Fibroblast of villous mesenchyme (primary cell): ENCODE data around the gene DUSP7. TPM values are rescaled to one million over a fixed set of nuclear protein-coding genes. Genes with fewer than 3 reads are reported as not detected.
A peak's percentile ranks its signal among the peaks of the same experiment; 100 is the strongest.

ENCODE experiments used
- DNase-seq: peaks from one replicate; pipeline ENCODE4 v3.0.0-alpha.2; 2010; ENCODE audit warnings: low read depth
- H3K4me3 ChIP-seq: 2 replicates; pipeline ENCODE4 v1.5.1; 2011; ENCODE audit warnings: low read depth, mild to moderate bottlenecking, low read length
- total RNA-seq: library from RNA; depleted of rRNA; stranded (reverse); fragments of >200 nt; gene quantifications from 2 replicates; pipeline ENCODE4 v1.2.3, GENCODE V29; 2012
- TF ChIP-seq, protein P1 (sequence below): IDR thresholded peaks from 2 replicates; pipeline ENCODE4 v1.5.1; 2012; ENCODE audit warnings: low read depth, mild to moderate bottlenecking, low read length; ENCODE audit not compliant: insufficient read depth

DUSP7 gene
- total RNA-seq, 1 donor: 21.2 TPM

DNA sequence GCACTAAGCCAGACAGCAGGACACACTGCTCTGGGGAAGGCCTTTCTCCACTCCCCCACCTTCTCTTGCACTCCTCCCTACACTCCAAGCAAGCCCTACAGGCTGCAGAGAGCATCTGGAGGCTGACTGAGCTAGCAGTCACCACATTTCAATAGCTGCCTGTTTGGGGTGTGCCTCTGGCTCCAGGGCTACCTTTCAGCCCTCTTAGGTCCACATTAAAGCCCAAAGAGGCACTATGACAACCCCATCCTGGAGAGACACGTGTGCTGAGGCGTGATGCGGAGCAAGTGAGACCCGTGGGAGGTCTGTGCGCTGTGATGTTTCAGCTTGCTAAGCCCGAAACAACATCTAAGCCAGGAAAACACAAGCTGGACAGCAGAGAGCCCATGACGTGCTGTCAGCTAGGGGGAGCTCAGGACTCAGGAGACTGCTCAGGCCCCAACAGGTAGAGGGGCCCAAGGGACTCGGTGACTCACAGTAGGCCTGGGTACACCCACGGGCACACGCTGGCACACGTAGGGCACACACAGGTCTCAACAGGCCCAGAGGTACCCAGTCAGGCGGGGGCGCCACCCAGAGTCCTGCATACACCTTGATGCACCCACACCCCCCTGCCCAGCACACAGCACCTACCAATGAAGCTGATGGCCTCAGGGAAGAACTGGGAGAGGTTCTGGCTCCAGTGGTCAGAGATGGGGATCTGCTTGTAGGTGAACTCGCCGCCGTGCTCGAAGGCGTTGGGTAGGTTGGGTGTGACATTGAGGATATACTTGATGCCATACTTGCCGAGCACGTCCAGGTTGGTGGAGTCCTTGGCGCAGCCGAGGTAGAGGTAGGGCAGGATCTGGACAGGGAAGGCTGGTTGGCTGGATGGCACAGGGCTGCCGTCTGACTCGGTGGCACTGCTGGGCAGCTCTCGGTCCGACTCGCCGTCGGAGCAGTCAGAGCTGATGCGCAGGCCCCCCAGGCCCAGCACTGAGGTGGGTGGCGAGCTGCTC, 2.8 kb downstream of the DUSP7 start:
- H3K4me3 ChIP-seq: peak overlapping the region; percentile 95
- TF ChIP-seq, protein P1, sequence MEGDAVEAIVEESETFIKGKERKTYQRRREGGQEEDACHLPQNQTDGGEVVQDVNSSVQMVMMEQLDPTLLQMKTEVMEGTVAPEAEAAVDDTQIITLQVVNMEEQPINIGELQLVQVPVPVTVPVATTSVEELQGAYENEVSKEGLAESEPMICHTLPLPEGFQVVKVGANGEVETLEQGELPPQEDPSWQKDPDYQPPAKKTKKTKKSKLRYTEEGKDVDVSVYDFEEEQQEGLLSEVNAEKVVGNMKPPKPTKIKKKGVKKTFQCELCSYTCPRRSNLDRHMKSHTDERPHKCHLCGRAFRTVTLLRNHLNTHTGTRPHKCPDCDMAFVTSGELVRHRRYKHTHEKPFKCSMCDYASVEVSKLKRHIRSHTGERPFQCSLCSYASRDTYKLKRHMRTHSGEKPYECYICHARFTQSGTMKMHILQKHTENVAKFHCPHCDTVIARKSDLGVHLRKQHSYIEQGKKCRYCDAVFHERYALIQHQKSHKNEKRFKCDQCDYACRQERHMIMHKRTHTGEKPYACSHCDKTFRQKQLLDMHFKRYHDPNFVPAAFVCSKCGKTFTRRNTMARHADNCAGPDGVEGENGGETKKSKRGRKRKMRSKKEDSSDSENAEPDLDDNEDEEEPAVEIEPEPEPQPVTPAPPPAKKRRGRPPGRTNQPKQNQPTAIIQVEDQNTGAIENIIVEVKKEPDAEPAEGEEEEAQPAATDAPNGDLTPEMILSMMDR: peak; percentile 27
- peak; percentile 58 for DNase-seq

DNA sequence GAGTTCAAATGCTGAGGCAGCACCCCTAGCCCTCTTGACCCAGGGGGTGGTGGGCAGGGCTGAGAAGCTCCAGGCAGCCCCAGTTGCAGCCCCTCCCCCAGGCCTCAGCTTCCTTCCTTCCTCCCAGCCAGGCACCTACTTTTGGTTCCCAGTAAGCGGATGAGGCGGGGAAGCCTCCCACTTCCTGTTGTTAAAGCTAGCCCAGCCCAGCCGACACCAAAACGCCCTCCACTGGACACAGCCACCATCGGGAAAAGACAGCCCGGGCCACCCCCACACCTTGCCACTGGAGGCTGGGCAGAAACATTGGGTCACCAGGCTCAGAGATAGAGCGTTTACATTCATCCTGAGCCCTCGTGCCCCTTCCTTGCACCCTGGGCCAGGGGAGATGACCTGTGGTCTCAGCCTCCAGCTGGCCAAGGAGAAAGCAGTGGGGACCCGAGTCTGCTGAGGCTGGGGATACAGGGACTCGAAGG, 3.5 kb downstream of the DUSP7 start:
- H3K4me3 ChIP-seq: peak overlapping the region; percentile 45
- TF ChIP-seq, protein P1: peak; percentile 58

DNA sequence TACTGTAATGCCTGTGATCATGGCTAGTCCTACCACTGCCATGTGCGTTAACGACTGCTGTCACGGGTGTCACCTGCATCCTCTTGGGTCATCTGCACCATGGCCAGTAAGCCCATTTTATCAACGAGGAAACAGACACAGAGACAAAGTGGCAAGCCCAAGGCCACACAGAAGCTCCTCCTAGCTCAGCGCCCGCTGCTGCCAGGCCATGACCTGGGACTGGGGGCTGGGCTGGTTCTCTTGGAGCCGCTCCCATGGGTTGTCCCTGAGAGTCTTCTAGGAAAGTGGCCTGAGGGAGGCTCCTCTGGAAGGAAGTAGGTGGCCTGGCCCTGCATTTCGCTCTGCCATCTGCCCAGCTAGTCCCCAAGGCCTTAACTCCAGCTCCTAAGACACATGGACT, 4.9 kb downstream of the DUSP7 start:
- no peak overlapping the region for H3K4me3 ChIP-seq
- TF ChIP-seq, protein P1: no peak
- DNase-seq: no peak

More for the DNA sequence above, 3.5 kb downstream of the DUSP7 start:
- peak; percentile 88 for DNase-seq

- no peak overlapping the region for H3K4me3 ChIP-seq
- DNase-seq: no peak
- TF ChIP-seq, protein P1: no peak
These were observed 5.8 kb downstream of the DUSP7 start for GRCh38 chr3:52050571-52050970.

- TF ChIP-seq, protein P1: no peak
- H3K4me3 ChIP-seq: no peak overlapping the region
- no peak for DNase-seq
These were observed 6.9 kb downstream of the DUSP7 start for GRCh38 chr3:52049503-52049902.

- H3K4me3 ChIP-seq: no peak overlapping the region
- DNase-seq: no peak
- TF ChIP-seq, protein P1: no peak
These were observed 8.9 kb downstream of the DUSP7 start for GRCh38 chr3:52047295-52047960.
